AG09319 (cell line): ENCODE measurements around the gene BRAF.
"Not testable (repeated sequence)": the region's sequence is repeated elsewhere in the genome, so short reads cannot be mapped to it uniquely, and the experiment has no call there.

Experiments used
- DNase-seq: peaks from one replicate; pipeline ENCODE4 v3.0.0-alpha.2; 2010; ENCODE audit warnings: low read depth; ENCODE audit errors: extremely low read depth
- CTCF ChIP-seq: IDR thresholded peaks from 2 replicates; pipeline ENCODE4 v1.5.1; 2011; ENCODE audit warnings: low read depth, mild to moderate bottlenecking, inconsistent platforms, low read length, moderate library complexity

BRAF gene

GRCh38 chr7:140681766-140682165 is 243.0 kb downstream of the BRAF start:
- no peak for DNase-seq

GRCh38 chr7:140680886-140681285 is 243.8 kb downstream of the BRAF start:
- TF ChIP-seq CTCF, result no peak
- DNase-seq, result no peak

More at GRCh38 chr7:140681766-140682165, 243.0 kb downstream of the BRAF start:
- TF ChIP-seq CTCF, result no peak

- DNase-seq, result no peak
- no peak for TF ChIP-seq CTCF
Measured at GRCh38 chr7:140679186-140679585, 245.5 kb downstream of the BRAF start.

- no peak for TF ChIP-seq CTCF
- DNase-seq, result no peak
Measured at GRCh38 chr7:140678816-140679130, 246.0 kb downstream of the BRAF start.

GRCh38 chr7:140678081-140678815 is 246.5 kb downstream of the BRAF start:
- TF ChIP-seq CTCF, result no peak
- no peak for DNase-seq

GRCh38 chr7:140677496-140677895 is 247.2 kb downstream of the BRAF start:
- no peak for DNase-seq
- TF ChIP-seq CTCF, result no peak

GRCh38 chr7:140676956-140677355 is 247.8 kb downstream of the BRAF start:
- DNase-seq, result not testable (repeated sequence)

- no peak for DNase-seq
- TF ChIP-seq CTCF, result no peak
Measured at GRCh38 chr7:140676306-140676705, 248.4 kb downstream of the BRAF start.
